ENCODE measurements around the gene DLG1.

The DLG1 gene

GRCh38 chr3:197027151-197027895, 271.1 kb downstream of the DLG1 start:
- CTCF ChIA-PET, result interaction anchor here (5.4 kb wide), 1 partner anchor 24 kb away, joined by 32 read pairs; no protein-coding TSS in a partner anchor
- POLR2A ChIA-PET (ENCODE audit: low non-redundant PET), result no interaction called here
- peak overlapping the region; percentile 8; the same call in 1 of the 2 replicates for H3K27ac ChIP-seq
- TF ChIP-seq, protein P1, sequence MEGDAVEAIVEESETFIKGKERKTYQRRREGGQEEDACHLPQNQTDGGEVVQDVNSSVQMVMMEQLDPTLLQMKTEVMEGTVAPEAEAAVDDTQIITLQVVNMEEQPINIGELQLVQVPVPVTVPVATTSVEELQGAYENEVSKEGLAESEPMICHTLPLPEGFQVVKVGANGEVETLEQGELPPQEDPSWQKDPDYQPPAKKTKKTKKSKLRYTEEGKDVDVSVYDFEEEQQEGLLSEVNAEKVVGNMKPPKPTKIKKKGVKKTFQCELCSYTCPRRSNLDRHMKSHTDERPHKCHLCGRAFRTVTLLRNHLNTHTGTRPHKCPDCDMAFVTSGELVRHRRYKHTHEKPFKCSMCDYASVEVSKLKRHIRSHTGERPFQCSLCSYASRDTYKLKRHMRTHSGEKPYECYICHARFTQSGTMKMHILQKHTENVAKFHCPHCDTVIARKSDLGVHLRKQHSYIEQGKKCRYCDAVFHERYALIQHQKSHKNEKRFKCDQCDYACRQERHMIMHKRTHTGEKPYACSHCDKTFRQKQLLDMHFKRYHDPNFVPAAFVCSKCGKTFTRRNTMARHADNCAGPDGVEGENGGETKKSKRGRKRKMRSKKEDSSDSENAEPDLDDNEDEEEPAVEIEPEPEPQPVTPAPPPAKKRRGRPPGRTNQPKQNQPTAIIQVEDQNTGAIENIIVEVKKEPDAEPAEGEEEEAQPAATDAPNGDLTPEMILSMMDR (conservative IDR thresholded peaks at IDR 0.05; ENCODE audit: low read depth), result no peak
- no peak for DNase-seq (ENCODE audit: low spot score)

GRCh38 chr3:197026481-197026866, 271.9 kb downstream of the DLG1 start:
- TF ChIP-seq, protein P1 (conservative IDR thresholded peaks at IDR 0.05; ENCODE audit: low read depth), result no peak
- H3K27ac ChIP-seq, result peak overlapping the region; percentile 8; the same call in 1 of the 2 replicates
- DNase-seq (ENCODE audit: low spot score), result no peak
- CTCF ChIA-PET, result no interaction called here
- POLR2A ChIA-PET (ENCODE audit: low non-redundant PET), result no interaction called here

DNA sequence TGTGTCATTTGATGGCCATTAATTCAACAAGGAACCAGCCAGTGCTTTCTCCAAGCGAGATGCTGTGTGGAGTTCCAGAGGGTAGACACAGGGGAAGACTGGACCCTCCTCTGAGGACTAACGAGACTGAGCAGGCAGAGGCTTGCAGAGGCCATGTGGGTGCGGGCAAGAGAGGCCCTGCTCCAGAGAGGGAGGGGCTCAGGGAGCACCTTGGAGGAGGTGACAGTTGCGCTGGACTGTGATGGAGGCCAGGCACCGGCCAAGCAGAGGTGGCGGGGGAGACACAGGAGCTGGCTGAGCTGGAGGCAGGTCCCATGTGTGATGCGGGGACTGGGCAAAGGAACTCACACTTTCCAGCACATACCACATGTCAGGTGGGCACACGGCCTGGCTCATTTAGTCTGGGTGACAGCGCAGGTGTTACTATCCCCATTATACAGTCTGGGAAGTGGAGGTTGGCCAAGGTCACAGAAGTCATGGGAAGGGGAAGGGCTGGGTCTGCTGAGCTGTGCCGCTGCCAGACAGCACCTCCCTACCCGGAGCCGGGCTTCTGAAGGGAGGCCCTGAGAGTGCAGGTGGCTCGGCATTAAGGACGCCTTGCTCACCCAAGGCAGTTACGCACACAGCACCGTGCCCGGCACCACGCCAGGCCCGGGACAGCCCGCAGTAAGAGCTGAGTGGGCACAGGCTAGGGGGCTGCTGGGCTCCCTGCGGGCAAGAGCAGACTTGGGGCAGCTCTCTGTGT, 272.5 kb downstream of the DLG1 start:
- TF ChIP-seq, protein P1 (conservative IDR thresholded peaks at IDR 0.05; ENCODE audit: low read depth), result no peak
- no peak for DNase-seq (ENCODE audit: low spot score)
- H3K27ac ChIP-seq, result no peak overlapping the region
- ChIA-PET CTCF (no interaction called here), POLR2A (ENCODE audit: low non-redundant PET) (no interaction called here)

DNA sequence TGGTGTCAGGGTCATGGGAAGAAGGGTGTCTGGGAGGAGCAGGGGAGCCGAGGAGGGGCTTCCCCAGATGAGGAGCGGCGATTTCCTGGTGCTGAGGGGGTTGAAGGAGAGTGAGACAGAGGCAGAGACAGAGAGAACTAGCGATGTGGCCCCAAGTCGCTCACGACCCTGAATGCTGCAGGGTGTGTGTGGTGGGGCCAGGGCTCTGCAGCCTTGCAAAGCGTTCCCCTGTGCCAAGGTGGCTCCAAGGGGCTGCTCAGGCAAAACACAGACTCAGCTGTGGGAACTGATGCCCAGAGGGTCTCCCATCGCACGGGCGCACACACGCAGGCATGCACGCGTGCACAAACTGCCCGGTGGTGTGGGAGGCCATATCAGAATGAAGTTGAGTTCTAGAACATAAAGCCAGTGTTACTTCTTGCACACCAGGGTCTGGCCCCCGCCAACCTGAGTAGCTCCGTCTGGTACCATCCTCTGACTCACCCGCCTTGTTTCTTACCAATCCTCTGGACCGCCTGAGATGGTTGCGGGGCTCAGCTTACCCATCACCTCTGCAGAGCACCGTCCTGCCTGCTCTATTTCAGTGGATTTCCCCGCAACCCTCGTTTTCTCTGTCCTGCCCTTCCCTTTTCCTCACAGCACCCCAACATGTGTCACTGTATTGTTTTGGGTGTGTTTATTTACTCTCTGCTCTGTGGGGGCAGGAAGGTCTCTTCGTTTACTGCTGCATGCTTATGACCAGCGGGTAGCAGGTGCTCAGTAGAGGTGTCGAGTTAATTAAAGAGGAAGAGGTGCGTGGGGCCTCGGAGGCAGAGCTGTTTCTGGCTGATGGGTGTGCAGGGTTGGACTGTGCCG, 273.3 kb downstream of the DLG1 start:
- no peak overlapping the region for H3K27ac ChIP-seq
- ChIA-PET POLR2A (ENCODE audit: low non-redundant PET) (no interaction called here), CTCF (no interaction called here)
- TF ChIP-seq, protein P1 (conservative IDR thresholded peaks at IDR 0.05; ENCODE audit: low read depth), result no peak
- no peak for DNase-seq (ENCODE audit: low spot score)

DNA sequence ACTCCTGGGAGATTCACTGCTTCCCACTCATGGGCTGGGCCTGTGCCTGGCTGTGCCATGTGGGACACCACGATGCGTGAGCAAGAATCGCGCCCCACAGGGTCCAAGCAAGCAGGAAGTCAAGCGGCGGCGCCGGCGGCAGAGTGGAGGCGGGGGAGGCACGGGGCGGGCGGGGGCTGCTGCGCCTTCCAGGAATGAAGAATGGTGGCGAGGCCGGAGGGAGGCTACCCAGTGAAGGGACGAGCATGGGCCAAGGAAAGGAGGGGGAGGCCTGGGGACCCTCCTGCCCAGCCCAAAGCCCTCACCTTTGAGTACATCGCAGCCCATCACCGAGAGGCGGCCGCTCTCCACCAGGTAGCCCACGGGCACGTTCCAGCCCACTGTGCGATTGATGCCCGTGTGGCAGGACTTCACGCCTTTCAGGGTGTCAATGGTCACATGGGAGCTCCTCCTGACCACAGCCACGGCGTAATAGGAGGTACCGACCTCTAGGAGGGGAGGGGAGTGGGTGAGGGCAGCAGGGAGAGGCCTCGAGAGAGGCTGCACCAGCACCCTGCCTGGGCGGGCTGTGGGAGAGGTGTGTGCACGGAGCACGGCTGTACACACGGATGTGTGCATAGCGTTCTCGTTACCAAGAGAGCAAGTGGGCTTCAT, 274.3 kb downstream of the DLG1 start:
- no peak overlapping the region for H3K27ac ChIP-seq
- ChIA-PET CTCF (no interaction called here), POLR2A (ENCODE audit: low non-redundant PET) (no interaction called here)
- TF ChIP-seq, protein P1 (conservative IDR thresholded peaks at IDR 0.05; ENCODE audit: low read depth), result no peak
- no peak for DNase-seq (ENCODE audit: low spot score)
